Astrocyte of the cerebellum (primary cell): ENCODE results near the gene BIRC6.
"Not testable (repeated sequence)": the region's sequence is repeated elsewhere in the genome, so short reads cannot be mapped to it uniquely, and the experiment has no call there.

ENCODE experiments used
- DNase-seq: peaks from one replicate; pipeline ENCODE4 v3.0.0-alpha.2; 2011; ENCODE audit warnings: low read depth
- H3K4me3 ChIP-seq: 2 replicates; pipeline ENCODE4 v1.5.1; 2011; ENCODE audit warnings: mild to moderate bottlenecking, low read depth, low read length, moderate library complexity
- in situ Hi-C: cut with HindIII; loops from 2 replicates; pipeline ENCODE4 v1.10.0; 2017; ENCODE audit warnings: low sequenced_read_pairs
- TF ChIP-seq, protein P1 (sequence below): IDR thresholded peaks from 2 replicates; pipeline ENCODE4 v1.5.1; 2012; ENCODE audit warnings: low read length, low read depth, moderate library complexity, mild to moderate bottlenecking; ENCODE audit errors: missing control alignments

Gene BIRC6

DNA sequence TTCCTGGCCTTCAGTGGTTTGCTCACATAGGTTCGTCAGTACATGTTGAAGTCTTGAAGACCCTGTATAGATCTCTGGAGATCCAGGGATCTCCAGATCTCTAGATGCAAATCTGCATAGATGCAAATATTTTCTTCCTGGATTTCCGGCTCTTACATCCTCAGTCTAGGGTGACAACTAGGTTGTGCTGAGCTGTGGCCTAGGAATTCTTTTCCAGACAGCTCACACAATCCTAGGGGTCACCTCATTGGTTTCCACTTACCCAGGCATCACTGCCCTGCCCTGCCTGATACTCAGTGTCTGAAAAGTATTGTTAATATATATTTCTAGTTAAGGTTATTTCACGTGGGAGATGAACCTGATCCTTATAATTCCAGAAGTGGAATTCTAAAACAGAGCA is 165.9 kb downstream of the BIRC6 start:
- no peak for DNase-seq
- in situ Hi-C loops: no loop called here
- no peak overlapping the region for H3K4me3 ChIP-seq
- TF ChIP-seq, protein P1, sequence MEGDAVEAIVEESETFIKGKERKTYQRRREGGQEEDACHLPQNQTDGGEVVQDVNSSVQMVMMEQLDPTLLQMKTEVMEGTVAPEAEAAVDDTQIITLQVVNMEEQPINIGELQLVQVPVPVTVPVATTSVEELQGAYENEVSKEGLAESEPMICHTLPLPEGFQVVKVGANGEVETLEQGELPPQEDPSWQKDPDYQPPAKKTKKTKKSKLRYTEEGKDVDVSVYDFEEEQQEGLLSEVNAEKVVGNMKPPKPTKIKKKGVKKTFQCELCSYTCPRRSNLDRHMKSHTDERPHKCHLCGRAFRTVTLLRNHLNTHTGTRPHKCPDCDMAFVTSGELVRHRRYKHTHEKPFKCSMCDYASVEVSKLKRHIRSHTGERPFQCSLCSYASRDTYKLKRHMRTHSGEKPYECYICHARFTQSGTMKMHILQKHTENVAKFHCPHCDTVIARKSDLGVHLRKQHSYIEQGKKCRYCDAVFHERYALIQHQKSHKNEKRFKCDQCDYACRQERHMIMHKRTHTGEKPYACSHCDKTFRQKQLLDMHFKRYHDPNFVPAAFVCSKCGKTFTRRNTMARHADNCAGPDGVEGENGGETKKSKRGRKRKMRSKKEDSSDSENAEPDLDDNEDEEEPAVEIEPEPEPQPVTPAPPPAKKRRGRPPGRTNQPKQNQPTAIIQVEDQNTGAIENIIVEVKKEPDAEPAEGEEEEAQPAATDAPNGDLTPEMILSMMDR: no peak

DNA sequence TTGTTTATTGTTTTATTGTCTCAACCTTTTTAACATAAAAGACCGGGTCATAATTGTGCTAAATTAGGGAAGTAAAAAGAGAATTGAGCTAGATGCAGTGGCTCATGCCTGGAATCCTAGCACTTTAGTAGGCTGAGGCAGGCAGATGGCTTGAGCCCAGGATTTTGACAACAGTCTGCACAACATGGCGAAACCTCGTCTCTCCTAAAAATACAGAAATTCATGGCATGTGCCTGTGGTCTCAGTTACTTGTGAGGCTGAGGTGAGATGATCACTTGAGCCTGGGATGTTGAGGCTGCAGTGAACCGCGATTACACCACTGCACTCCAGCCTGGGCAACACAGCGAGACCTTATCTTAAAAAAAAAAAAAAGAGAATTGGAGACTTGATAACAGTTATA is 166.9 kb downstream of the BIRC6 start:
- TF ChIP-seq, protein P1: no peak
- H3K4me3 ChIP-seq: no peak overlapping the region
- in situ Hi-C loops: no loop called here
- no peak for DNase-seq

DNA sequence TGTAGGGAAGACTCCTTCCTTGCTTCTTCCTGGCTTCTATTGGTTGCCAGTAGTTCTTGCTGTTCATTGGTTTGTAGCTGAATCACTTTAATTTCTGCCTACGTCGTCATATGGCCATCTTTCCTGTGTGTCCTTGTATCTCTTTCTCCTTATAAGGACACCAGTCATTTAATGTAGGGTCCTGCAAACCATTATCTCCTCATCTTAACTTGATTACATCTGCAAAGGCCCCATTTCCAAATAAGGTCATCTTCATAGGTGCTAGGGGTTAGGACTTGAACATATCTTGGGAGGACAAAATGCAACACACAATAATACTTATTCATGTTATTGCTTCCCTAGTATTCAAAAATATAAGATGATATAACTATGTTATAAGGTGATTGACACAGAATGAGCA is 175.5 kb downstream of the BIRC6 start:
- no peak overlapping the region for H3K4me3 ChIP-seq
- TF ChIP-seq, protein P1: no peak
- no peak for DNase-seq
- in situ Hi-C loops: no loop called here

DNA sequence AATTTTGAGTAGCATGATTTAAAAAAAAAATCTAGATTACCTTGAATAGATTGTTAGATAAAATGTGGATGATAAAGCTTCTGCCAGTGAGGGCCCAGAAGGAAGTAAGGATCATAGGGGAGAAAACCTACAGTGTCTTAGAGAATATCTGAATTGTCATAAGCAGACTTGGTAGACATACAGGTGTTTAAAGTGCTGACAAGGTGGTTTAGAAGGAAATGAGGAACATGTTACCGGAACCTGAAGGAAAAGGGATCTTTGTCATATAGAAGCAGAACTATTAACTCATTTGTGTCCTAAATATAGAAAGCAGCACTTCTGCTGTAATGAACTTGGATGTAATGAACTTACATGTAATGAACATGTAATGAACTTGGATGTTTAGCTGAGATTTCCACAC is 176.1 kb downstream of the BIRC6 start:
- DNase-seq: no peak
- in situ Hi-C loops: no loop called here
- H3K4me3 ChIP-seq: no peak overlapping the region
- TF ChIP-seq, protein P1: no peak

DNA sequence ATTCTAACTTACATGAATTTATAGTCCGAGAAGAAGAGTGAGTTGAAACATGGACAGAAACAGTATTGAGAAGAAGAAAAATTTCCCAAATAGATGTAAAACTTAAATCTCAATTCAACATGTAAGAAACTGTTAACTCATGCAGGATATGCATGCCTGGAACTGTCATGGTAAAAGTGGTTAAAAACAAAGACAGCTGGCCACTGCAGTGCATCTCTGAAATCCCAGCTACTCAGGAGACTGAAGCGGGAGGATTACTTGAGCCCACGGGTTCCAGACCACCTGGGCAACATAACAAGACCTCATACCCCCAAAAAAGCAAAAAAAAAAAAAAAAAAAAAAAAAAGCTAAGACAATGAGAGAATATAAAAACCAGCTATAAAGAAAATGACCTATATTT is 178.0 kb downstream of the BIRC6 start:
- in situ Hi-C loops: no loop called here
- TF ChIP-seq, protein P1: no peak

DNA sequence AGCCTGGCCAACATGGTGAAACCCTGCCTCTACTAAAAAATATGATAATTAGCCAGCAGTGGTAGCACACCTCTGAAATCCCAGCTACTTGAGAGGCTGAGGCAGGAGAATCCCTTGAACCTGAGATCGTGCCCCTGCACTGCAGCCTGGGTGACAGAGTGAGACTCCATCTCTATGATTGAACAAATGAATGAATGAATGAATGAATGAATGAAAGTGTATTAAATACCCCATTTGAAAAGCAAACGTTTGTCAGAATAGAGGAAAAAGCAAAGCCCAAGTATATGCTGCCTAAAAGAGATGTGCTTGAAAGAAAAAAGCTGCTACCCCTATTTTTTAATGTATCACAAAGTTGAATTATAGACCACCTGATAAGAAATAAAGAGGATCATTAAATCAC is 181.9 kb downstream of the BIRC6 start:
- H3K4me3 ChIP-seq: no peak overlapping the region
- DNase-seq: no peak
- TF ChIP-seq, protein P1: no peak
- in situ Hi-C loops: no loop called here

More for the DNA sequence above, 178.0 kb downstream of the BIRC6 start:
- DNase-seq: no peak
- no peak overlapping the region for H3K4me3 ChIP-seq

DNA sequence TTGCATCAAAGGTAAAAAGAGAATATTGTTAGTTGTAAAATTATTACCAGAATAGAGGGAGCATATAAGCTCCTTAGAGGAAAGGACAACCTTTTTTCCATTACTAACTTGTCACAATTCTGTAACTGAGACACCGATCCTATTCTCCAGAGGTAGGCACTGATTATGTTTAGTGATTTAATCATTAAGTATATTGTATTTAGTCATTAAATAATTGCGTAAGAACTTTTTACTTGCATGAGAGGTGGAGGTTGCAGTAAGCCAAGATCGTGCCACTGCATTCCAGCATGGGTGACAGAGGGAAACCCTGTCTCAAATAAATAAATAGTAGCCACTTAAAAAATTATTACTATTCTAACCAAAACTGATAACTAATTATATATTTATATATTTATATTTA is 195.7 kb downstream of the BIRC6 start:
- H3K4me3 ChIP-seq, DNase-seq, in situ Hi-C loops: not testable (repeated sequence)
